HepG2 (cell line): ENCODE measurements around the gene AUP1. TPM values are rescaled to one million over a fixed set of nuclear protein-coding genes. Genes with fewer than 3 reads are reported as not detected.

ENCODE experiments used
- ATAC-seq: fragments of 200-7000 bp; cut with Tn5 transposase; 3 replicates; pipeline ENCODE4 v1.9.1; 2020; ENCODE audit warnings: mild to moderate bottlenecking, moderate library complexity
- BruUV-seq: library from RNA; stranded (reverse); fragments of 400-500 nt; replicated peaks from 2 replicates; lab custom pipeline; 2021; lab: Mats Ljungman, UMichigan
- CTCF ChIA-PET: fragments of 300-600 bp; formaldehyde crosslinking; extraction: SDS; loops from one replicate; lab custom pipeline; 2021; ENCODE audit warnings: low total read pairs, inconsistent platforms, low intra/inter-chr PET ratio; lab: Yijun Ruan, JAX
- POLR2A ChIA-PET: fragments of 350-600 bp; sonication (Branson Sonifier 250); formaldehyde crosslinking; loops from one replicate; lab custom pipeline; 2020; ENCODE audit warnings: antibody characterized with exemption, inconsistent platforms; lab: Yijun Ruan, JAX
- DNase-seq: peaks from one replicate; pipeline ENCODE4 v3.0.0-alpha.2; 2015; ENCODE audit warnings: low spot score
- FAIRE-seq: peaks from 3 replicates; lab custom pipeline; 2011; peaks lifted over from hg19 to GRCh38; lab: Jason Lieb, UNC
- H2AFZ ChIP-seq: one replicate; pipeline ENCODE4 v1.6.1; 2011; ENCODE audit warnings: low read length, inconsistent platforms
- H3K27ac ChIP-seq: fragments of 300-600 bp; 3 replicates; pipeline ENCODE4 v1.8.0; 2011; ENCODE audit warnings: mixed run types, mild to moderate bottlenecking, mixed read lengths, low read length, inconsistent platforms; ENCODE audit not compliant: insufficient read depth; ENCODE audit errors: extremely low read length
- H3K27me3 ChIP-seq, 2 experiments: fragments of 200-600 bp in 1 of 2; 2 replicates in 1 of 2; 3 replicates in 1 of 2; pipeline versions ENCODE4 v1.6.0 to v1.8.0; 2011; ENCODE audit warnings: low read length in 2 of 2, mild to moderate bottlenecking in 2 of 2, moderate library complexity in 2 of 2, inconsistent platforms in 1 of 2; ENCODE audit not compliant: insufficient read depth in 2 of 2, control insufficient read depth in 1 of 2
- H3K36me3 ChIP-seq, 2 experiments: fragments of 200-600 bp in 1 of 2; replicated peaks in 1 of 2; 2 replicates in 1 of 2; 3 replicates in 1 of 2; pipeline versions ENCODE4 v1.5.1 to v1.8.0; 2011; ENCODE audit warnings: low read length in 2 of 2, inconsistent platforms in 1 of 2; ENCODE audit not compliant: insufficient read depth in 2 of 2, control insufficient read depth in 1 of 2
- H3K4me1 ChIP-seq: 2 replicates; pipeline ENCODE4 v1.5.1; 2012; ENCODE audit warnings: low read length, inconsistent platforms; ENCODE audit not compliant: insufficient read depth
- H3K4me2 ChIP-seq: 2 replicates; pipeline ENCODE4 v1.6.0; 2011; ENCODE audit warnings: low read depth, low read length, inconsistent platforms
- H3K4me3 ChIP-seq, 3 experiments: fragments of 200-600 bp in 1 of 3; sonication (generic), shearing (Covaris generic) in 1 of 3; replicated peaks in 1 of 3; 2 replicates each; pipeline ENCODE4 v1.5.1; 2011 to 2016; ENCODE audit warnings: low read length in 3 of 3, inconsistent platforms in 2 of 3, low read depth in 2 of 3, mild to moderate bottlenecking in 2 of 3, control low read depth in 1 of 3, mixed read lengths in 1 of 3; ENCODE audit not compliant: insufficient read depth in 1 of 3
- H3K79me2 ChIP-seq: one replicate; pipeline ENCODE4 v1.6.1; 2011; ENCODE audit warnings: low read length, inconsistent platforms; ENCODE audit not compliant: insufficient read depth
- H3K9ac ChIP-seq: 2 replicates; pipeline ENCODE4 v1.6.0; 2011; ENCODE audit warnings: mild to moderate bottlenecking, low read depth, low read length, inconsistent platforms; ENCODE audit not compliant: insufficient read depth
- H3K9me3 ChIP-seq: 2 replicates; pipeline ENCODE4 v1.5.1; 2012; ENCODE audit warnings: mild to moderate bottlenecking, low read length
- H4K20me1 ChIP-seq: 2 replicates; pipeline ENCODE4 v1.6.0; 2011; ENCODE audit warnings: inconsistent platforms, mild to moderate bottlenecking, low read length, moderate library complexity; ENCODE audit not compliant: insufficient read depth
- AHDC1 ChIP-seq: sonication (generic); formaldehyde crosslinking; IDR thresholded peaks from 2 replicates; pipeline ENCODE4 v1.5.1; 2020; ENCODE audit warnings: mild to moderate bottlenecking, missing genetic modification reagents, borderline replicate concordance
- MAZ ChIP-seq, 2 experiments: sonication (generic) in 1 of 2; formaldehyde crosslinking in 1 of 2; IDR thresholded peaks; 2 replicates each; pipeline versions ENCODE4 v1.5.0 to v1.6.1; 2012 to 2020; ENCODE audit warnings: low read depth in 2 of 2, mild to moderate bottlenecking in 2 of 2, borderline replicate concordance in 1 of 2, improper control_type of control experiment in 1 of 2, low read length in 1 of 2, missing genetic modification reagents in 1 of 2, moderate library complexity in 1 of 2
- MLXIP ChIP-seq: sonication (generic); formaldehyde crosslinking; IDR thresholded peaks from 2 replicates; pipeline ENCODE4 v1.9.0; 2021; ENCODE audit warnings: missing genetic modification reagents, borderline replicate concordance
- YEATS4 ChIP-seq: sonication (generic); formaldehyde crosslinking; IDR thresholded peaks from 2 replicates; pipeline ENCODE4 v1.4.0; 2020; ENCODE audit warnings: missing genetic modification reagents, borderline replicate concordance
- ZBTB34 ChIP-seq: sonication (generic); formaldehyde crosslinking; IDR thresholded peaks from 2 replicates; pipeline ENCODE4 v1.8.0; 2022; ENCODE audit warnings: mild to moderate bottlenecking, missing genetic modification reagents
- ZMAT3 ChIP-seq: sonication (generic); formaldehyde crosslinking; conservative IDR thresholded peaks from 2 replicates; pipeline ENCODE4 v1.7.0; 2021; ENCODE audit warnings: missing genetic modification reagents
- ZNF614 ChIP-seq: IDR thresholded peaks from 2 replicates; pipeline ENCODE4 v1.6.1; 2018; ENCODE audit warnings: missing biosample characterization, missing genetic modification reagents, inconsistent platforms, borderline replicate concordance
- ZNF75D ChIP-seq: sonication (generic); formaldehyde crosslinking; IDR thresholded peaks from 2 replicates; pipeline ENCODE4 v1.8.1; 2023; ENCODE audit warnings: missing genetic modification reagents, mild to moderate bottlenecking, borderline replicate concordance
- ZNF83 ChIP-seq: sonication (generic); formaldehyde crosslinking; IDR thresholded peaks from 2 replicates; pipeline ENCODE4 v1.4.0; 2020; ENCODE audit warnings: missing genetic modification reagents, mild to moderate bottlenecking, borderline replicate concordance
- WGBS: methylation state at CpG from one replicate; pipeline ENCODE4 v1.1.6; 2017; ENCODE audit warnings: low lambda C conversion rate; 5-methylcytosine and 5-hydroxymethylcytosine counted together
- in situ Hi-C: cut with HindIII; loops from 2 replicates; pipeline ENCODE4 v1.10.0; 2017; ENCODE audit warnings: low pct_unique_long_range_greater_than_20kb; ENCODE audit not compliant: extremely low pct_ligation_motif_present
- intact Hi-C: fragments of 100-400 bp; cut with micrococcal nuclease; formaldehyde crosslinking; loops from one replicate; pipeline ENCODE4 v1.10.0; 2022; ENCODE audit not compliant: unreplicated experiment
- polyA plus RNA-seq, 8 experiments: library from polyadenylated mRNA; depleted of rRNA in 3 of 8; stranded (reverse) in 7 of 8; unstranded in 1 of 8; fragments of >200 nt; fragmentation: Illumina TruSeq in 4 of 8; extraction: Trizol in 4 of 8; gene quantifications; 2 replicates each; pipeline versions ENCODE4 v1.2.1 to v1.2.3, GENCODE V29; 2011 to 2016; ENCODE audit warnings: low read depth in 4 of 8, missing spikeins in 1 of 8, mixed read lengths in 1 of 8; ENCODE audit not compliant: insufficient read depth in 1 of 8
- total RNA-seq, 5 experiments: library from RNA; depleted of rRNA; stranded (reverse); fragments of >200 nt; fragmentation: Illumina TruSeq; extraction: Trizol; gene quantifications; 2 replicates each; pipeline ENCODE4 v1.2.3, GENCODE V29; 2016; ENCODE audit warnings: low read depth in 1 of 5
- TF ChIP-seq, protein P1 (sequence below): fragments of 450-650 bp; IDR thresholded peaks from 2 replicates; pipeline ENCODE4 v1.6.1; 2017; ENCODE audit warnings: mild to moderate bottlenecking

Gene AUP1
- total and polyA plus RNA-seq, 2 of the 13 experiments (the other 11 are each of a cell fraction or from before 2014, with no cell fraction given): 174 to 267 TPM

- Histone ChIP-seq H3K9ac (no peak overlapping the region), H3K4me1 (peaks cover 48% of the 10 kb centered on the region), H3K36me3 (no peaks in the 10 kb centered on the region), H3K4me3 (no peak overlapping the region), H3K4me2 (no peak overlapping the region), H2AFZ (no peak overlapping the region), H4K20me1 (no peaks in the 10 kb centered on the region), H3K27me3 (peaks cover 6 to 38% of the 10 kb centered on the region in 2 experiments; a peak in 4 of 5 replicates), H3K79me2 (no peaks in the 10 kb centered on the region), H3K27ac (no peak overlapping the region), H3K9me3 (no peaks in the 10 kb centered on the region)
- in situ Hi-C loops: no loop called here
- no peak for ATAC-seq
- WGBS: 68% methylated on average over 4 of the region's 6 CpGs
- intact Hi-C loops: no loop called here
- ChIA-PET CTCF (no interaction called here), POLR2A (no interaction called here)
- no TSS peak for BruUV-seq
- DNase-seq: no peak
- FAIRE-seq: no peak
- TF ChIP-seq, protein P1, sequence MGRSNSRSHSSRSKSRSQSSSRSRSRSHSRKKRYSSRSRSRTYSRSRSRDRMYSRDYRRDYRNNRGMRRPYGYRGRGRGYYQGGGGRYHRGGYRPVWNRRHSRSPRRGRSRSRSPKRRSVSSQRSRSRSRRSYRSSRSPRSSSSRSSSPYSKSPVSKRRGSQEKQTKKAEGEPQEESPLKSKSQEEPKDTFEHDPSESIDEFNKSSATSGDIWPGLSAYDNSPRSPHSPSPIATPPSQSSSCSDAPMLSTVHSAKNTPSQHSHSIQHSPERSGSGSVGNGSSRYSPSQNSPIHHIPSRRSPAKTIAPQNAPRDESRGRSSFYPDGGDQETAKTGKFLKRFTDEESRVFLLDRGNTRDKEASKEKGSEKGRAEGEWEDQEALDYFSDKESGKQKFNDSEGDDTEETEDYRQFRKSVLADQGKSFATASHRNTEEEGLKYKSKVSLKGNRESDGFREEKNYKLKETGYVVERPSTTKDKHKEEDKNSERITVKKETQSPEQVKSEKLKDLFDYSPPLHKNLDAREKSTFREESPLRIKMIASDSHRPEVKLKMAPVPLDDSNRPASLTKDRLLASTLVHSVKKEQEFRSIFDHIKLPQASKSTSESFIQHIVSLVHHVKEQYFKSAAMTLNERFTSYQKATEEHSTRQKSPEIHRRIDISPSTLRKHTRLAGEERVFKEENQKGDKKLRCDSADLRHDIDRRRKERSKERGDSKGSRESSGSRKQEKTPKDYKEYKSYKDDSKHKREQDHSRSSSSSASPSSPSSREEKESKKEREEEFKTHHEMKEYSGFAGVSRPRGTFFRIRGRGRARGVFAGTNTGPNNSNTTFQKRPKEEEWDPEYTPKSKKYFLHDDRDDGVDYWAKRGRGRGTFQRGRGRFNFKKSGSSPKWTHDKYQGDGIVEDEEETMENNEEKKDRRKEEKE: no peak
- TF ChIP-seq YEATS4 (CRISPR knock-in tag): no peak
- TF ChIP-seq ZNF75D: no peak
- TF ChIP-seq AHDC1: no peak
- TF ChIP-seq MLXIP (CRISPR knock-in tag): no peak
- TF ChIP-seq ZMAT3 (CRISPR knock-in tag): no peak
- no peak for TF ChIP-seq MAZ (IDR thresholded peaks at IDR 0.05; ENCODE audit: borderline replicate concordance, low read depth, low read length)
- no peak for TF ChIP-seq MAZ (CRISPR knock-in tag; IDR thresholded peaks at IDR 0.05; ENCODE audit: low read depth)
- no peak for TF ChIP-seq ZNF83 (CRISPR knock-in tag)
- TF ChIP-seq ZNF614 (CRISPR knock-in tag): no peak
- no peak for TF ChIP-seq ZBTB34
Measured at GRCh38 chr2:74556831-74557370, 27.4 kb upstream of the AUP1 start.
